NCI-H1694 treated with DMSO at 0.1 percent for 48 hours (cell line): ENCODE measurements around the gene HDHD3.

Experiments
- DNase-seq: peaks from one replicate; lab custom pipeline; 2025; lab: John Stamatoyannopoulos, UW

HDHD3 gene

GRCh38 chr9:113328045-113328782 is 48.6 kb downstream of the HDHD3 start:
- DNase-seq: no peak

DNA sequence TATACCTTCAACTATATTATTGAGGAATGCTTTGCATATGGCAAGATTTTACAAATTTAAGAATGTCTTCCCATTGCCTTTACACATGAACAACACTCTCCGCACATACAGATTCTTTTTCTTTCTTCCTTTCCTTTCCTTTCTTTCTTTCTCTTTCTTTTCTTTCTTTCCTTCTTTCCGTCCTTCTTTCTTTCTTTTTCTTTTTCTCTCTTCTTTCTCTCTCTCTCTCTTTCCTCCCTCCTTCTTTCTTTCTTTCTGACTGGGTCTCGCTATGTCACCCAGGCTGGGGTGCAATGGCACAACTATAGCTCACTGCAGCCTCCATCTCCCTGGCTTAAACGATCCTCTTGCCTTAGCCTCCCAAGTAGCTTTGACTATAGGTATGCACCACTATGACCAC is 50.6 kb downstream of the HDHD3 start:
- no peak for DNase-seq
